Vagina (tissue), 2 donors: Measurements from ENCODE around the gene ARSB. TPM values are rescaled to one million over a fixed set of nuclear protein-coding genes. Genes with fewer than 3 reads are reported as not detected.

Experiments used
- DNase-seq, 2 donors: peaks; one replicate each; pipeline ENCODE4 v3.0.0-alpha.2; 2017; ENCODE audit errors: extremely low spot score in 2 of 2
- H3K27ac ChIP-seq: fragments of 200-600 bp; sonication (generic); one replicate; pipeline ENCODE4 v1.5.1; 2019
- H3K27me3 ChIP-seq: fragments of 200-600 bp; sonication (generic); one replicate; pipeline ENCODE4 v1.5.1; 2019
- H3K36me3 ChIP-seq, 2 donors: fragments of 200-600 bp; sonication (generic); one replicate each; pipeline ENCODE4 v1.5.1; 2017 to 2019
- H3K4me1 ChIP-seq: fragments of 200-600 bp; sonication (generic); one replicate; pipeline ENCODE4 v1.5.1; 2019
- H3K4me3 ChIP-seq, 2 donors: fragments of 200-600 bp; sonication (generic); 1 replicate in 1 of 2; 2 replicates in 1 of 2; pipeline ENCODE4 v1.5.1; 2016 to 2019
- H3K9me3 ChIP-seq: fragments of 200-600 bp; sonication (generic); one replicate; pipeline ENCODE4 v1.5.1; 2019
- POLR2A ChIP-seq, 2 donors: fragments of 450-650 bp; IDR thresholded peaks; one replicate each; pipeline ENCODE4 v1.6.1; 2017; ENCODE audit warnings: antibody characterized with exemption in 2 of 2, mild to moderate bottlenecking in 2 of 2, moderate library complexity in 2 of 2
- POLR2AphosphoS5 ChIP-seq, 2 donors: sonication (generic); formaldehyde crosslinking; IDR thresholded peaks; one replicate each; pipeline ENCODE4 v1.9.0; 2017; ENCODE audit warnings: antibody characterized with exemption in 2 of 2, mild to moderate bottlenecking in 2 of 2, low read depth in 1 of 2; ENCODE audit not compliant: insufficient read depth in 1 of 2
- intact Hi-C: fragments of 100-400 bp; cut with DNase I; formaldehyde crosslinking; loops from one replicate; pipeline ENCODE4 v1.15.1; 2023
- total RNA-seq: library from RNA; depleted of rRNA; stranded (reverse); fragments of >200 nt; gene quantifications from one replicate; pipeline ENCODE4 v1.2.3, GENCODE V29; 2016
- TF ChIP-seq, protein P1 (sequence below), 3 experiments: fragments of 450-650 bp in 2 of 3; fragments of 200-600 bp in 1 of 3; sonication (generic) in 1 of 3; IDR thresholded peaks; one replicate each; pipeline ENCODE4 v1.5.1; 2017 to 2019; ENCODE audit warnings: antibody characterized with exemption in 3 of 3, mild to moderate bottlenecking in 2 of 3, moderate library complexity in 2 of 3

The ARSB gene
- total RNA-seq, 1 donor from 2014 or later: 12.3 TPM

DNA sequence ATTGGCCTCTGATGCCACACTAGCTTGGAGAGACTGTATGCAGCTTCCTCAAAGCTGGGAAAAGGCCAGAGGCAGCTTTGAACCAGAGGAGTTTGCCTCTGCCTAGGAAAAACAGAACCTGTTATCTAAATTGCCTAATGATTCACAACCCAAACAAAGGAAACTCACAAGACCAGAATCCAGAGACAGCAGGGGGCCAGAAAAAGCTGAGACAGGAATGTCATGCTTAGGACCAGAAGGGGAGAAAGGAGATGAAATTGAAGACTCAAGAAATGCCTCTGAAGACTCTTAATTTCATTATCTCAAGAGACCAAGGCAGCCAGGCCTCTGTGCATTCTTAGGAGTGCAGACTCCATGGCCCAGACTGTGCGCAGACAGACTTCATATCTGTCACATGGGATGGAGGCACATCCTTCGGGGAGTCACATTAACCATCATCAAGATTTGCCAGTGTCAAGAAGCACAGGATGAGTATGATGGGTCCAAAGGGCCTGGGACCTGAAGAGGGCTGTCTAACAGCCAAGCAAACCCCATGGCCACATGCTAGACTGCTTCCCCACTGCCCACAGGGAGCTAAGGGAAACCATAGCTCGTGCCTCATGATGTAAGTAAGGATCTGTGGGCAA lies 57.3 kb downstream of the ARSB start:
- no peaks in the 10 kb centered on the region for H3K9me3 ChIP-seq
- no peaks in the 10 kb centered on the region for H3K4me1 ChIP-seq
- no peak for DNase-seq
- intact Hi-C loops: no loop called here
- no peak overlapping the region for H3K4me3 ChIP-seq
- TF ChIP-seq, protein P1, sequence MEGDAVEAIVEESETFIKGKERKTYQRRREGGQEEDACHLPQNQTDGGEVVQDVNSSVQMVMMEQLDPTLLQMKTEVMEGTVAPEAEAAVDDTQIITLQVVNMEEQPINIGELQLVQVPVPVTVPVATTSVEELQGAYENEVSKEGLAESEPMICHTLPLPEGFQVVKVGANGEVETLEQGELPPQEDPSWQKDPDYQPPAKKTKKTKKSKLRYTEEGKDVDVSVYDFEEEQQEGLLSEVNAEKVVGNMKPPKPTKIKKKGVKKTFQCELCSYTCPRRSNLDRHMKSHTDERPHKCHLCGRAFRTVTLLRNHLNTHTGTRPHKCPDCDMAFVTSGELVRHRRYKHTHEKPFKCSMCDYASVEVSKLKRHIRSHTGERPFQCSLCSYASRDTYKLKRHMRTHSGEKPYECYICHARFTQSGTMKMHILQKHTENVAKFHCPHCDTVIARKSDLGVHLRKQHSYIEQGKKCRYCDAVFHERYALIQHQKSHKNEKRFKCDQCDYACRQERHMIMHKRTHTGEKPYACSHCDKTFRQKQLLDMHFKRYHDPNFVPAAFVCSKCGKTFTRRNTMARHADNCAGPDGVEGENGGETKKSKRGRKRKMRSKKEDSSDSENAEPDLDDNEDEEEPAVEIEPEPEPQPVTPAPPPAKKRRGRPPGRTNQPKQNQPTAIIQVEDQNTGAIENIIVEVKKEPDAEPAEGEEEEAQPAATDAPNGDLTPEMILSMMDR (IDR thresholded peaks at IDR 0.05): no peak
- TF ChIP-seq POLR2A (IDR thresholded peaks at IDR 0.05) (no peak), POLR2AphosphoS5 (IDR thresholded peaks at IDR 0.05; ENCODE audit: insufficient read depth in 1 of 2, low read depth in 1 of 2) (no peak)
- H3K27ac ChIP-seq: no peak overlapping the region
- H3K27me3 ChIP-seq: no peaks in the 10 kb centered on the region
- no peaks in the 10 kb centered on the region for H3K36me3 ChIP-seq

DNA sequence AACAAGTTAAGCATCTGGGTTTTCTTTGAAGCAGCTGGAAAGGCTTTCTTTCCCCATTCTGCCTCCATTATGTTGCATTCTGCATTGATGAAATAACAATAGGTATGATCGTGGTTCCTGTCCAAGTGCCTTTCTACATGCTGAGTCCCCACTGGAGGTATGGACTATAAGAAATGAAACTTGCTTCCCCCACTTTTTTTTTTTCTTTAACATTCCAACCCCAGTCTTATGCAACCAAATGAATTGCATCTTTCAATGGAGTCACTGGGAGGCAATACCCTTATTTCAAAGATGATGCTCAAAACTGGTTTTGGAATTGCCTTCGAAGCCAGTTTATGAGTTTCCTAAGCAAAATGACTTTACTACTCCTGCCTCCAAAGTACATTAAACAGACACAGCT lies 58.9 kb downstream of the ARSB start:
- no peak for TF ChIP-seq POLR2A (IDR thresholded peaks at IDR 0.05)
- TF ChIP-seq, protein P1 (IDR thresholded peaks at IDR 0.05): no peak
- TF ChIP-seq POLR2AphosphoS5 (IDR thresholded peaks at IDR 0.05; ENCODE audit: insufficient read depth in 1 of 2, low read depth in 1 of 2): no peak
- Histone ChIP-seq H3K4me3 (no peak overlapping the region), H3K4me1 (no peaks in the 10 kb centered on the region), H3K9me3 (no peaks in the 10 kb centered on the region), H3K27me3 (no peaks in the 10 kb centered on the region), H3K36me3 (no peaks in the 10 kb centered on the region), H3K27ac (no peak overlapping the region)
- no peak for DNase-seq
- intact Hi-C loops: no loop called here

DNA sequence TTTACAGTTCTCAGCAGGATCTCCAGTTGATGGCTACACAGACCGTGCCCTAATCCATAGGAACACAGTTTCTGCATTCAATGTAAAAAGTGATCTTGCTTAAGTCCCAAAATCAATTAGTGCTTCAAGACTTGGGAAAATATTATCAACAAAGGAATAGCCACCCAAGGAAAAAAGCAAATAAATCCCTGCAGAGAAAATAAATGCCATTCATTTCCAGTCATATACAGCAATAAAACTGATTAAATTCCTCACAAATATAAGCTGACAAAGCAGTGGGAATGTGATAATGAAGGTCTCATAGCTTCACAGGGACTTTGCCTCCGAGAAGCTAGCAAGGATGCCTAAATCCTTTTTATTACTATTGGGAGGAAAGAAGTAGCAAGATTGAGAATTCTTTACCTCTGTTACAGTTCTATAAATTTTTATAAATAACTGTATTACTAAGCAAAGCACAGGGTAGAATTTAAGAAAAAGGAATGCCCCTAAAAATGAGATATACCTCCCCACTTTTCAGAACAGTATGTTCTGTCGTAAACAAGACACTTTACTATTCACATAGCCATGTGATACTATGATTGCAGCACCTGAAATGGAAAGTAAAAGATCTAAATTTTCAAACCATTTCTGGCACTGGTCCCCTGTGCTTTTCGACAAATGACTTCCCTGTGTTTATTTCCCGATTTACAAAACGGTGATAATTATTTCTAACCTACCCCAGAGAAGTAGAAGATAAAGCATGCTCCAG lies 59.8 kb downstream of the ARSB start:
- intact Hi-C loops: no loop called here

DNA sequence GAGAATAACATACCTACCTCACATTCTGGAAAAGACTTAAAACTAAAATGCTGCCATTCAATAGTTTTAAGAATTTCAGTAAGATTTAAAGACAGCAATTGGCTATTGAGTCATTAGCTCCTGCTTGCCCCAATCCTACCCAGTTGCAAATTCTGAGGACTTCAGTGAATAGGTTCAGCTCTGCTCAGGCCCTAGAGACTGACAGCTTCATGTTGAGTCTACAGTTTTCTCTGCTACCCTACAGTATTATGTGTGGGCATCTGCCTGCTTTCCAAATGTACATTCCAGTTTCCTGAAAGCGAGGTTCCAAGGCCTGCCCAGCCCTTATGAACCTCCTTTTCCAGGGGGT lies 61.5 kb downstream of the ARSB start:
- intact Hi-C loops: no loop called here
- DNase-seq: no peak
- Histone ChIP-seq H3K4me3 (no peak overlapping the region), H3K36me3 (no peaks in the 10 kb centered on the region), H3K27ac (no peak overlapping the region), H3K27me3 (no peaks in the 10 kb centered on the region), H3K9me3 (no peaks in the 10 kb centered on the region), H3K4me1 (no peaks in the 10 kb centered on the region)
- TF ChIP-seq POLR2A (IDR thresholded peaks at IDR 0.05) (no peak), POLR2AphosphoS5 (IDR thresholded peaks at IDR 0.05; ENCODE audit: insufficient read depth in 1 of 2, low read depth in 1 of 2) (no peak)
- TF ChIP-seq, protein P1 (IDR thresholded peaks at IDR 0.05): no peak

More for the DNA sequence above, 59.8 kb downstream of the ARSB start:
- no peaks in the 10 kb centered on the region for H3K9me3 ChIP-seq
- H3K4me1 ChIP-seq: no peaks in the 10 kb centered on the region
- DNase-seq: no peak
- H3K27me3 ChIP-seq: no peaks in the 10 kb centered on the region
- no peaks in the 10 kb centered on the region for H3K36me3 ChIP-seq
- no peak overlapping the region for H3K4me3 ChIP-seq
- no peak overlapping the region for H3K27ac ChIP-seq
- TF ChIP-seq POLR2AphosphoS5 (IDR thresholded peaks at IDR 0.05; ENCODE audit: insufficient read depth in 1 of 2, low read depth in 1 of 2): no peak
- TF ChIP-seq POLR2A (IDR thresholded peaks at IDR 0.05): no peak
- TF ChIP-seq, protein P1 (IDR thresholded peaks at IDR 0.05): no peak
